OCI-LY1 (cell line): ENCODE results near the gene PSMD6.

Experiments used
- H2AFZ ChIP-seq: fragments of 200-600 bp; sonication (generic), shearing (Covaris generic); 2 replicates; pipeline ENCODE4 v1.6.0; 2014; ENCODE audit warnings: antibody characterized with exemption, mild to moderate bottlenecking, low read length
- H3F3A ChIP-seq: fragments of 200-600 bp; sonication (generic), shearing (Covaris generic); 2 replicates; pipeline ENCODE4 v1.6.0; 2014; ENCODE audit warnings: mild to moderate bottlenecking, antibody characterized with exemption, low read length, moderate library complexity; ENCODE audit not compliant: insufficient read depth
- H3K27ac ChIP-seq: fragments of 200-600 bp; sonication (generic); 2 replicates; pipeline ENCODE4 v1.5.1; 2014; ENCODE audit warnings: low read length, mixed run types, mild to moderate bottlenecking, low read depth; ENCODE audit not compliant: poor library complexity, severe bottlenecking
- H3K27me3 ChIP-seq: fragments of 200-600 bp; sonication (generic); 2 replicates; pipeline ENCODE4 v1.6.0; 2014; ENCODE audit warnings: antibody characterized with exemption, mild to moderate bottlenecking, low read length, moderate library complexity; ENCODE audit not compliant: insufficient read depth
- H3K36me3 ChIP-seq: fragments of 200-600 bp; sonication (generic); 2 replicates; pipeline ENCODE4 v1.6.1; 2014; ENCODE audit warnings: mild to moderate bottlenecking, antibody characterized with exemption, low read length, moderate library complexity, mixed read lengths; ENCODE audit not compliant: insufficient read depth
- H3K4me1 ChIP-seq: fragments of 200-600 bp; sonication (generic); 2 replicates; pipeline ENCODE4 v1.5.1; 2014; ENCODE audit warnings: mild to moderate bottlenecking, low read length, moderate library complexity; ENCODE audit not compliant: insufficient read depth, severe bottlenecking
- H3K4me2 ChIP-seq: fragments of 200-600 bp; sonication (generic), shearing (Covaris generic); 2 replicates; pipeline ENCODE4 v1.6.1; 2014; ENCODE audit warnings: low read length
- H3K4me3 ChIP-seq: fragments of 200-600 bp; sonication (generic); 2 replicates; pipeline ENCODE4 v1.5.1; 2014; ENCODE audit warnings: low read length, low read depth, mild to moderate bottlenecking, mixed read lengths; ENCODE audit not compliant: poor library complexity, severe bottlenecking
- H3K79me2 ChIP-seq: fragments of 200-600 bp; shearing (Covaris generic); 2 replicates; pipeline ENCODE4 v1.6.1; 2016; ENCODE audit warnings: mixed run types, low read length, mixed read lengths; ENCODE audit not compliant: insufficient read depth
- H3K9ac ChIP-seq: fragments of 200-600 bp; sonication (generic), shearing (Covaris generic); 2 replicates; pipeline ENCODE4 v1.6.1; 2014; ENCODE audit warnings: mild to moderate bottlenecking, low read length, mixed read lengths
- H3K9me2 ChIP-seq: fragments of 200-600 bp; sonication (generic), shearing (Covaris generic); 2 replicates; pipeline ENCODE4 v1.6.1; 2014; ENCODE audit warnings: low read depth, mild to moderate bottlenecking, low read length, mixed read lengths
- H3K9me3 ChIP-seq: fragments of 200-600 bp; shearing (Covaris generic); 2 replicates; pipeline ENCODE4 v1.6.1; 2014; ENCODE audit warnings: low read length, mixed read lengths
- H4K20me1 ChIP-seq: fragments of 200-600 bp; sonication (generic), shearing (Covaris generic); 2 replicates; pipeline ENCODE4 v1.6.0; 2016; ENCODE audit warnings: mild to moderate bottlenecking, low read length; ENCODE audit not compliant: insufficient read depth
- CTCF ChIP-seq: fragments of 200-600 bp; sonication (generic), shearing (Covaris generic); IDR thresholded peaks from 2 replicates; pipeline ENCODE4 v1.5.1; 2017; ENCODE audit warnings: mild to moderate bottlenecking, antibody characterized with exemption, low read length, moderate library complexity, mixed read lengths
- EZH2 ChIP-seq: fragments of 200-600 bp; sonication (generic), shearing (Covaris generic); IDR thresholded peaks from 2 replicates; pipeline ENCODE4 v1.8.0; 2017; ENCODE audit warnings: borderline replicate concordance, mixed run types, mild to moderate bottlenecking, antibody characterized with exemption, low read length, moderate library complexity, mixed read lengths

PSMD6 gene

GRCh38 chr3:63990204-63990603 is 33.1 kb downstream of the PSMD6 start:
- H3K36me3 ChIP-seq, result peaks cover 96% of the 10 kb centered on the region
- H3K9me3 ChIP-seq, result no peaks in the 10 kb centered on the region
- TF ChIP-seq CTCF (no peak), EZH2 (no peak)
- no peaks in the 10 kb centered on the region for H3K4me1 ChIP-seq
- no peaks in the 10 kb centered on the region for H4K20me1 ChIP-seq
- no peaks in the 10 kb centered on the region for H3F3A ChIP-seq
- no peak overlapping the region for H2AFZ ChIP-seq
- H3K27me3 ChIP-seq, result no peaks in the 10 kb centered on the region
- H3K9ac ChIP-seq, result no peak overlapping the region
- H3K9me2 ChIP-seq, result no peaks in the 10 kb centered on the region
- no peak overlapping the region for H3K4me2 ChIP-seq
- H3K4me3 ChIP-seq, result no peak overlapping the region
- H3K79me2 ChIP-seq, result no peaks in the 10 kb centered on the region
- no peak overlapping the region for H3K27ac ChIP-seq

DNA sequence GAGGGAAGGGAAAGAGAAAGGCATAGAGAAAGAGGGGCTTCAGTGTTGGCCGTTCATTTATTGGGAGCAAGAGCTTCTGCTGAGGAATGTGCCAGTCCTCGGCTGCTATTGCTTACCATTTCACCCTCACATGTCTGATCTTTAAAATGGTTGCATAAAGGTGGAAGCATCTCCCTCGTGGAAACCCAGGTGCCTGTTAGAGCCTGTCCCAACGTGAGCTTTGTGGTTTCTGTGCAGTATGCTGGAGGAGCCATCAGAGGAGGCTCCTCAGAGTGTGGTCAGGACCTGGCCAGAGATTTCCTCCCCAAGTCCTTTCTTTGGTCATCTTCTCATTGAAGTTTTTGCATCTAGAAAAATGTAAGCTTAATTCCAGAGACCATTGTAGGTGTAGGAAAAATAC is 34.4 kb downstream of the PSMD6 start:
- Histone ChIP-seq H3K27ac (no peak overlapping the region), H3K36me3 (peaks cover 96% of the 10 kb centered on the region)
- TF ChIP-seq EZH2 (no peak), CTCF (no peak)

DNA sequence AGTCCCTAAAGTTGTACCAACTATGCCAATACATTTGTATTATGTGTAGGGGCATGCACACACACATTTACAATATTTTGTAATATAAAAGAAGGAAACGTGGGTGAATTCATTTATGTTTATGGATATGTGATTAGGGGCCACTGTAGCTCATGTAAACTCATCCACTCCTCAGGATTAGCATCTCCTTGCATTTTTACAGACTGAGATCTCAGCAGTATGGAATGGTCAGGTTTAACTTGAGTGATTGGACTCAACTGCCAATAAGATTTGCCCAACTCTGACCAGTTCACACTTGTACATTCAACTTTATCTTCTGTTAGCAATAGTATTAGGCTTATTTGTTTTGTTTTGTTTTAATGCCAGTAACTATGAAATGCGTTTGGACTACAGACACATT is 36.5 kb downstream of the PSMD6 start:
- H3K79me2 ChIP-seq, result no peaks in the 10 kb centered on the region
- no peak for TF ChIP-seq EZH2
- TF ChIP-seq CTCF, result no peak

More for the DNA sequence above, 34.4 kb downstream of the PSMD6 start:
- Histone ChIP-seq H3K4me1 (no peaks in the 10 kb centered on the region), H3K9me3 (no peaks in the 10 kb centered on the region), H2AFZ (no peak overlapping the region), H3K4me3 (no peak overlapping the region), H3K79me2 (no peaks in the 10 kb centered on the region), H3K9ac (no peak overlapping the region), H4K20me1 (no peaks in the 10 kb centered on the region), H3F3A (no peaks in the 10 kb centered on the region), H3K9me2 (no peaks in the 10 kb centered on the region), H3K27me3 (no peaks in the 10 kb centered on the region), H3K4me2 (no peak overlapping the region)

More for the DNA sequence above, 36.5 kb downstream of the PSMD6 start:
- no peaks in the 10 kb centered on the region for H3K9me2 ChIP-seq
- H4K20me1 ChIP-seq, result no peaks in the 10 kb centered on the region
- H3K4me3 ChIP-seq, result no peak overlapping the region
- no peaks in the 10 kb centered on the region for H3F3A ChIP-seq
- no peaks in the 10 kb centered on the region for H3K9me3 ChIP-seq
- H3K4me1 ChIP-seq, result no peaks in the 10 kb centered on the region
- H3K4me2 ChIP-seq, result no peak overlapping the region
- H3K9ac ChIP-seq, result no peak overlapping the region
- H3K27me3 ChIP-seq, result no peaks in the 10 kb centered on the region
- H3K27ac ChIP-seq, result no peak overlapping the region
- no peak overlapping the region for H2AFZ ChIP-seq
- H3K36me3 ChIP-seq, result peaks cover 91% of the 10 kb centered on the region
